Stimulated activated CD4-positive, alpha-beta T cell treated with anti-CD3 and anti-CD28 coated beads, Interleukin-2, amount 100 ng/mL, for 24 hours (primary cell): Measurements from ENCODE around the gene CES4A.
"Not testable (repeated sequence)": the region's sequence is repeated elsewhere in the genome, so short reads cannot be mapped to it uniquely, and the experiment has no call there.

Experiments used
- DNase-seq, 2 donors: peaks; one replicate each; pipeline ENCODE4 v3.0.0-alpha.2; 2020

The CES4A gene

DNA sequence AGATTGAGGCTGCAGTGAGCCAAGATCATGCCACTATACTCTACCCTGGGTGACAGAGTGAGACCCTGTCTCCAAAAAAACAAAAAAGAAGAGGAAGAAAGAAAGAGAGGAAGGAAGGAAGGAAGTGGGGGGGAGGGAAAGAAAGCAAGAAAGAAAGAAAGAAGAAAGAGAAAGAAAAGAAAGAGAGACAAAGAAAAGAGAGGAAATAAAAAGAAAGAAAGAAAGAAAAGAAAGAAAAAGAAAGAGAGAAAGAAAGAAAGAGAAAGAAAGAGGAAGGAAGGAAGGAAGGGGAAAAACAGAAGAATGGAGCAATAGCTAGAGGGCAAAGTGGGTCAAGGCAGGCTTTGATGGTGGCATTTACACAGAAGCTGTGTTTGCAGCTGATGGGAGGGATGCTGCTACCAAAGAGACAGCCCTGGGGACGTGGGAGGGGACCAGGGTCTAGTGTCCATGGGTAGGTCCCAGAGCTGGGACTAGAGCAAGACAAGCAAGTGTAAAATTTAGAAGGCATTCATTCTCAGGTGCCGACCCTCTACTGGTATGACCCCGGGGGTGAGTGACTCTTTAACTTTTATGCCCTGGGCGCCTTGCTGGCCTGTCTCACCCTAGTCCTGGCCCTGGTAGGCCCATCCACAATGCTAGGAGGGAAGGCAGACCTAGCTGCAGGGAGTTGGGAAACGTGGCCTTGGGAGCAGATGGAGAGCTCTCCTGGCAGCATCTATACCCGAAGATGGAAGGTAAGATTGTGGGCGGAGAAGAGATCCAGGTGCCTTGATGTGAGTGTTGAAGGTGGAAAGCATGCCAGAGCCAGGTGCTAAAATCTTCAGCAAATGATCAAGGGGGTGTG is 29.3 kb upstream of the CES4A start:
- DNase-seq = no peak

DNA sequence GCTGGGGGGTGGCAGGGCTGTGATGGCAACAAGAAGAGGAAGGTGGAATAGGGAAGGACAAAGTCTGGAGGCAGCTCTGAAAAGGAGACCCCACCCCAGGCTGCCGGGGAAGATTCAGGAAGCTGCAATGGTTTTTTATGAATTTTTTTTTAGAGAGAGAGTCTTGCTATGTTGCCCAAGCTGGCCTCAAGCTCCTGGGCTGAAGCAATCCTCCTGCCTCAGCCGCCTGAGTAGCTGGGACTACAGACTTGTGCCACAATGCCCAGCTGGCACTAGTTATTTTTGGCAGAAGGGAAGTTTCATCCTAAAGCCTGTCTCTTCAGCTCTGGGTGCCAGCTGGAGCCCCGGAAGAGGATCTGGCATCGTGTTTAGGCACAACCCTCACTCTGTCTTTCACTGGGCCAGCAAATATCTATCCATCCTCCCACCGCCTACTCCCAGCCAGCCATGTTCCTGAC is 28.7 kb upstream of the CES4A start:
- DNase-seq = no peak

DNA sequence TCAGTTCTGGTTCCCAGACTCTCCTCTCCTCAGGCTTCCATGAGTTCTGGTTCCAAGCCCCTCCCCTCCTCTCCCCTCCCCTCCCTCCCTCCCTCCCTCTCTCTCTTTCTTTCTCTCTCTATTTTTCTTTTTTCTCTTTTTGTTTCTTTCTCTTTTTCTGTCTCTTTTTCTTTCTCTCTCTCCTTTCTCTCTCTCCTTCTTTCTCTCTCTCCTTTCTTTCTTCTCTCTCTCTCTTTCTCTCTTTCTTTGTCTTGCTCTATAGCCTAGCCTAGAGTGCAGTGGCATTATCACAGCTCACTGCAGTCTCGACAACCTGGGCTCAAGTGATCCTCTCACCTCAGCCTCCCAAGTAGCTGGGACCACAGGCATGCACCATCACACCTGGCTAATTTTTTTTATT is 28.1 kb upstream of the CES4A start:
- no peak for DNase-seq

DNA sequence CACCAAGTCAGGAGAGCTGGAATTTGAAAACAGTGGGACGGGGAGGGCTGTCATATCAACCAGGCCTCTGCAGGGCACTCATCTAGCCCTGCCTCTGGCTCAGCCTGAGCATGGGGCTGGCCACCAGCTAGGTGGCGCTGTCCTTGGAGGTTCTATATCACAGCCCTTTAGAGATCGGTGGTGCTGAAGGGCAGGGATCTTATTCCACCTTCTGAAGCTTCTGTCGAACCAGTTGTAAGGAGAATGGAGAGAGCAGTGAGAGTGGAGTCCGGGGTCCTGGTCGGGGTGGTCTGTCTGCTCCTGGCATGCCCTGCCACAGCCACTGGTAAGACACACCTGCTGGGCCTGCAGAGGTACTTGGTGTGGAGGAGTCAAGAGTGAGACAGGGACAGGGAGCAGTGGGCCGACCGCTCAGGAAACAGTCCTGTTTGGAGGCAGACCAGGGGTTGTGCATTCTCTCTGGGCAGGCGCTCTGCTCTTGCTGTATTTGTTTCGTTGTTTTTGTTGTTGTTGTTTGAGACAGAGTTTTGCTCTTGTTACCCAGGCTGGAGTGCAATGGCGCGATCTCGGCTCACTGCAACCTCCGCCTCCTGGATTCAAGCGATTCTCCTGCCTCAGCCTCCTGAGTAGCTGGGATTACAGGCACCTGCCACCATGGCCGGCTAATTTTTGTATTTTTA is 27.2 kb upstream of the CES4A start, which contains the start of gene CES3:
CES3 (plus strand) TSS at position 202 of the 680 bp plus-strand sequence; CDS start at position 244, 42 bp downstream.
- peak; percentile 71 to 76 for DNase-seq

DNA sequence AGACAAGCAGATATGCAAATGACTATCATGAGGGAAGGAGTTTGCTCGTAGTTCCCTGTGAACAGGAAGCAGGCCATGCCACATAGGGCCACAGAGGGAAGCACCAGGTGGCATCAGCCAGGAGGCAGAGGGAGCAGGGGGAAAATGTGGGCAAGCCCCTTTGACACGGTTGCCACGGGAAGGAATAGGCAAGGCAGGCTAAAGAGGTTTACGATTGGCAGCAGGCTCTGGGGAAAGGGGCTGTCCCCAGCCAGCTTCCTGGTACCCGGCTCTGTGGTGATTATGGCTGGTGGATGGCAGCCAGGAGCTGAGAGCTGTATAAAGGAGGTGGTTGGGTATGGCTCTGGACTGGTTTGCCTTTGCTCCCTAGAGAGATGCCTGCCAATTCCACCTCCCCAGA is 26.5 kb upstream of the CES4A start:
- no peak for DNase-seq

DNA sequence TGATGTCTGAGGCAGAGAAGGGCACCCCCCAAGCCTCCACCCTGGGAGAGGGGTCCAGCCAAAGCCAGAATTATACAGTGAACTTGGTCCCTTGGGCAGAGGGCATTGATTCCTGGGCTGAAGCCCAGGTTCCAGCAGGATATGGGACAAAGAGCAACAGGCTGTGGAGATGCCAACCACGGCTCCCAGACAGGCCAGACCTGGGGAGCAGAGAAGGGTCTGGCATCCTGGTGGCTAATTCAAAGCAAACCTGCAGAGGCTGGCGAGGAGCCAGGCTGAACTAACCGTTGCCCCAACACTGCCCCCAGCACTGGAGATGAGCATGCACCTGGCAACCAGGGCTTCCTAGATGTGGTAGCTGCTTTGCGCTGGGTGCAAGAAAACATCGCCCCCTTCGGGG is 24.3 kb upstream of the CES4A start:
- no peak for DNase-seq

DNA sequence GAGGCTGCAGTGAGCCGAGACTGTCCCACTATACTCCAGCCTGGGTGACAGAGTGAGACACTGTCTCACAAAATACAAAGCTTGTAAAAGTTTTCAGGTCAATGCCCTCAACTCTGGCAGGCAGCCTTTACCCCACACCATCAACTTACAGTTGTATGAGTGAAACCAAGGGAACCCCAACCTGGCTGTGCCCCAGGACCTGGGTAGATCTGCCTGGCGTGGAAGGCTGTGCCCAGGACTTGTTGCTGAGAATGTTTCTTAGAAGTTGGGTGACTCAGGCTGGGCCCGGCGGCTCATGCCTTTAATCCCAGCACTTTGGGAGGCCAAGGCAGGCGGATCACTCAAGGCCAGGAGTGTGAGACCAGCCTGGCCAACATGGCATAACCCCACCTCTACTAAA is 19.5 kb upstream of the CES4A start:
- no peak for DNase-seq

DNA sequence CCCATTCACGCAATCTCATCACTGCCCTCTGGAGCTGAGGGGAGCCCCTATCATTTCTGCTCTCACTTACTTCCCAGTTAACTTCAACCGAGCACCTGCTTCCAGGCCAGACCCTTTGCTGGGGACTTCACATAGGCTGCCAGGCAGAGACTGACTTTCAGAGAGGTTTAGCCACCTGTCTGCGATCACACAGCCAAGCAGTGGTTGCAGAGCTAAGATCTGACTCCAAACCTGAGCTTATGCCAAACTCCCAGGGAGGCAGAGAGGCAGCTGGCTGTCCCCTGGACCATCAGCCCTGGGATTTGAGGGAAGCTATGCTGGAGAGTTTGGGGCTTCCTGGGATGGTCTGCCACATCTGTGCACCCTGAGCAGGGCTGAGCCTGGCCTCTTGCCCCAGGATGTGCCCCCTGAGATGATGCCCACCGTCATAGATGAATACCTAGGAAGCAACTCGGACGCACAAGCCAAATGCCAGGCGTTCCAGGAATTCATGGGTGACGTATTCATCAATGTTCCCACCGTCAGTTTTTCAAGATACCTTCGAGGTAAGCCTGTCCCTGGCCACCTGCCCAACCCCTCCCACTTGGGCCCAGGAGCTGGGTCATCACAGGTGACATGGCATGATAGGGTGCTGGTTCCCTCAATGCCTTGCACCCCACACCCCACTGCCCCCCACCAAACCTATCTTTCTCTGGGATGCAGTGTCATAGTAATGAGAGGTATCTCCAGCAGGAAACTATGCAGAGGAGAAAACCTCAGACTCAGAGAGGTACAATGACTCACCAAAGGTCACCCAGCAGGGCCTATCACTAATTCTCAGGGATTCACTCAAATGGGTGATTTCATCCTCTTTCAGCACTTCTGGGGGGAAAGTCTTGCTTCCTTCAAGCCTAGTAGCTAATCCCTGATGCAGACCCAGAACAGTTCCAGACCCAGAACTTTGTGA is 17.3 kb upstream of the CES4A start:
- DNase-seq = no peak

DNA sequence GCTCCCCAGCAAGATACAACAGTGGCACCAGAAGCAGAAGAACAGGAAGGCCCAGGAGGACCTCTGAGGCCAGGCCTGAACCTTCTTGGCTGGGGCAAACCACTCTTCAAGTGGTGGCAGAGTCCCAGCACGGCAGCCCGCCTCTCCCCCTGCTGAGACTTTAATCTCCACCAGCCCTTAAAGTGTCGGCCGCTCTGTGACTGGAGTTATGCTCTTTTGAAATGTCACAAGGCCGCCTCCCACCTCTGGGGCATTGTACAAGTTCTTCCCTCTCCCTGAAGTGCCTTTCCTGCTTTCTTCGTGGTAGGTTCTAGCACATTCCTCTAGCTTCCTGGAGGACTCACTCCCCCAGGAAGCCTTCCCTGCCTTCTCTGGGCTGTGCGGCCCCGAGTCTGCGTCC is 15.4 kb upstream of the CES4A start:
- no peak for DNase-seq

DNA sequence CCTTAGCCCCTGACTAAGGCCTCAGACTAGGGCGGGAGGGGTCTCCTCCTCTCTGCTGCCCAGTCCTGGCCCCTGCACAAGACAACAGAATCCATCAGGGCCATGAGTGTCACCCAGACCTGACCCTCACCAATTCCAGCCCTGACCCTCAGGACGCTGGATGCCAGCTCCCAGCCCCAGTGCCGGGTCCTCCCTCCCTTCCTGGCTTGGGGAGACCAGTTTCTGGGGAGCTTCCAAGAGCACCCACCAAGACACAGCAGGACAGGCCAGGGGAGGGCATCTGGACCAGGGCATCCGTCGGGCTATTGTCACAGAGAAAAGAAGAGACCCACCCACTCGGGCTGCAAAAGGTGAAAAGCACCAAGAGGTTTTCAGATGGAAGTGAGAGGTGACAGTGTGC is 14.7 kb upstream of the CES4A start:
- DNase-seq = no peak

DNA sequence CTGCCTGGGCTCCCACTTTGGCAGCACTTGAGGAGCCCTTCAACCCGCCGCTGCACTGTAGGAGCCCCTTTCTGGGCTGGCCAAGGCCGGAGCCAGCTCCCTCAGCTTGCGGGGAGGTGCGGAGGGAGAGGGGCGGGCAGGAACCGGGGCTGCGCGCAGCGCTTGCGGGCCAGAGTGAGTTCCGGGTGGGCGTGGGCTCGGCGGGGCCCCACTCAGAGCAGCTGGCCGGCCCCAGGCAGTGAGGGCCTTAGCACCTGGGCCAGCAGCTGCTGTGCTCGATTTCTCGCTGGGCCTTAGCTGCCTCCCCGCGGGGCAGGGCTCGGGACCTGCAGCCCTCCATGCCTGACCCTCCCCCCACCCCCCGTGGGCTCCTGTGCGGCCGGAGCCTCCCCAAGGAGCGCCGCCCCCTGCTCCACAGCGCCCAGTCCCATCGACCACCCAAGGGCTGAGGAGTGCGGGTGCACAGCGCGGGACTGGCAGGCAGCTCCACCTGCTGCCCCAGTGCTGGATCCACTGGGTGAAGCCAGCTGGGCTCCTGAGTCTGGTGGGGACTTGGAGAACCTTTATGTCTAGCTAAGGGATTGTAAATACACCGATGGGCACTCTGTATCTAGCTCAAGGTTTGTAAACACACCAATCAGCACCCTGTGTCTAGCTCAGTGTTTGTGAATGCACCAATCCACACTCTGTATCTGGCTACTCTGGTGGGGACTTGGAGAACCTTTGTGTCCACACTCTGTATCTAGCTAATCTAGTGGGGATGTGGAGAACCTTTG is 14.0 kb upstream of the CES4A start:
- DNase-seq = not testable (repeated sequence)

DNA sequence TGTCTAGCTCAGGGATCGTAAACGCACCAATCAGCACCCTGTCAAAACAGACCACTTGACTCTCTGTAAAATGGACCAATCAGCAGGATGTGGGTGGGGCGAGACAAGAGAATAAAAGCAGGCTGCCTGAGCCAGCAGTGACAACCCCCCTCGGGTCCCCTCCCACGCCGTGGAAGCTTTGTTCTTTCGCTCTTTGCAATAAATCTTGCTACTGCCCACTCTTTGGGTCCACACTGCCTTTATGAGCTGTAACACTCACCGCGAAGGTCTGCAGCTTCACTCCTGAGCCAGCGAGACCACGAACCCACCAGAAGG is 13.5 kb upstream of the CES4A start:
- peak; percentile 52 to 53 for DNase-seq

DNA sequence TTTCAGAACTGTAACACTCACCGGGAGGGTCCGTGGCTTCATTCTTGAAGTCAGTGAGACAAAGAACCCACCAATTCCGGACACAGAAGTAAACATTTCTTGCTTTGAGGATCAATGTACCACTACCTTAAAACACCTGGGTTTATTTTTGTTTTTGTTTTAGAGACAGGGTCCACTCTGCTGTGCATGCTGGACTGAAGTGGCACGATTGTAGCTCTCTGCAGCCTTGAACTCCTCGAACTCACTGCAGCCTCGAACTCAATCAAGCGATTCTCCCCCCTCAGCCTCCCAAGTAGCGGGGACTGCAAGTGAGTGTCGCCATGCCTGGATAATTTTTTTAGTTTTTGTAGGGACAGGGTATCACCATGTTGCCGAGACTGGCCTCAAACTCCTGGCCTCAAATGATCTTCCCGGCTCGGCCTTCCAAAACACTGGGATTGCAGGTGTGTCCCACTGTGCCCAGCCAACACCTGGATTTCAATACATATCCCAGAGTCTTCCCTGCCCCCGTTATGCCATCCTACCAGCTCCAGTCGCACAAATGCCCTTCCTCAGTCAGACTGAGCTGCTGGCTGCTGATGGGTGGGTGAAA is 13.0 kb upstream of the CES4A start:
- no peak for DNase-seq

DNA sequence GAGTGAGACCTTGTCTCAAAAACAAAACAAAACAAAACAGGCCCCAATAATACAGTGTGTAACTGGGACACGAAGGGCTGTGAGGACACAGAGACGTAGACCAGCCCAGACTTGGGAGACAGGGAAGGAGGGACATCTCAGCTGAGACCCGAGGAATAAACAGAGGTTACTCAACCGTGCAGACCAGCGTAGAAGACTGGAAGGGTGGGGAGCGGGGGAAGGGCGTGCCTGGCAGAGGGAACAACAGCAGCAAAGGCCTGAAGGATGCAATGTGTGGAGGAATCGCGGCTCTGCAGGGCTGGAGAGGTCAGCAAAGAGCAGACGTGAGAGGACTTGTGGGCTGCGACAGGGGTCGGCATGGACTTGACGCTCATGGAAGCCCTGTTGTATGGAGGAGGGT is 11.6 kb upstream of the CES4A start:
- no peak for DNase-seq

DNA sequence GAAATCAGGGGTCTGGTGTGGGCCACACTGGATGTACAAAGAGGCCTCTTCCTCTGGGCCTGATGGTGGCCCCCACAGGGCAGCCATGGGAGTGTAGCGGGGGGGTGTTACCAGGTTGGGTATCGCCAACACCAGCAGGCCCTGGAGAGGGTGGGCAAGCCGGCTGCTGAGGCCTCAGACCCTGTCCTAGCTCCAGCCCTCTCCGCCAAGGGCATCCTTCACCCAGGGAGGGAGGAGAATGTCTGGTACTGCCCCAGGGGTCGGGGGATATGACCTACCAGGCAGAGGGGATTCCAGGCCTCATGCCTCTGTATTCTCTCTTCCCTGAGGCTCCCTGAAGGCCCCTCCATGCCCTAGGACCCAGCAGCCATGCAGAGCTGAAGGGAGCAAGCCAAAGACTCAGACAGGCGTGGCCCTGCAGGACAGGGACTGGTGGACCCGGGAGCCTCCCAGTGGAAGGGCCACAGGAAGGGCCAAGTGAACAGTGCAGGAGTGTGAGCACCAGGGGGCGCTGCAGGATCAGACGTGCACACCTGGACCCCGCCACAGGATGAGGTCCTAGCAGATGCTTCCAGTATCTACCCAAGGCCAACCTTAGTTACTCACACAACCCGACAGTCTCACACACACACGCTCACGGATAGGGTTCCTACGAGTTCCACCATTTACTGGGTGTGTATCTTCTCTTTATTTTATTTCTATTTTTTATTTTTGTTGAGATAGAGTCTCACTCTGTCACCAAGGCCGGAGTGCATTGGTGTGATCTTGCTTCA is 10.9 kb upstream of the CES4A start:
- DNase-seq = peak; percentile 96

DNA sequence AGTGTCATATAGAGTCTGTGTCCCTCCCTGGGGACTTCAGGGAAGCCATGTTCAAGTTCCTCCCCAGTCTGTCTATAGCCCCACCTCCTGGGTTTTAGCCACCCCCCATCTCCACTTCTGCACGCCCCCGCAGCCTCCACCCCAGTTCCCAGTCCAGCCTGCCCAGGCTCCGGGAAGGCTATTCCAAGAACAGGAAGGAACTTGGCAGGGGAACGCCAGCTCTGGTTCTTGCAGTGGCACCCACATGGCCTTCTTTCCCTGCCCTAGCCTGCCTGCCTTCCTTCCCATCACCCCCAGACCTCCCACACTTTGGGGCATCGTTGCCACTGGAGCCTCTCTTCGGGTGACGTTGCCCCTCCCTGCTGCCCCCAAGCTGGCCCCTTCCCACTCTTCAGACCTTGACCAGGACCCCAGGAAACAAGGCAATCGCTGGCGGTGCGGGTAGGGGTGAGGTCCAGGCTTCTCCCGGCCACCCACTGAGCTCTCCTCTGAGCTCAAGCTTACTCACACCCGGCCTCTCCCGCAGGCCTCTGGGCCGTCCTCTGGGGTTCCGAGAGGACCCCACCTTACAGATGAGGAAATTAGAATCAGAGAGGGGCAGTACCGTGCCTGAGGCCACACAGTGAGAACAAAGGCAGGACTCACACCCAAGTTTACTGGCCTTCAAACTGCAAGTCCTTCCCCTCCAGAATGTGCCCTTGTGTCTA is 9.2 kb upstream of the CES4A start:
- DNase-seq = no peak

DNA sequence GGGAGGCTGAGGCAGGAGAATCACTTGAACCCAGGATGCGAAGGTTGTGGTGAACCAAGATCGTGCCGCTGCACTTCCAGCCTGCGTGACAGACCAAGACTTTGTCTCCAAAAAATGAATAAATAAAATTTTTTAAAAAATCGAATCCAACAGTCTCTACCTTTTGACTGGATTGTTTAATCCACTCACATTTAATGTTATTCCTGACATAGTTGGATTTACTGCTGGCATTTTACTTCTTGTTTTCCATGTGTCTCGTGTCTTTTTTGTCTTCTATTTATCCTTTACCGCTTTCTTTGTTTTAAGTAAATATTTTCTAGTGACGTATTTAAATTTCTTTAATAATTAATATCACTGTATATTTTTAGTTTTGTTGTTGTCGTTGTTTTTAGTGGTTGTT is 5.4 kb upstream of the CES4A start:
- no peak for DNase-seq

DNA sequence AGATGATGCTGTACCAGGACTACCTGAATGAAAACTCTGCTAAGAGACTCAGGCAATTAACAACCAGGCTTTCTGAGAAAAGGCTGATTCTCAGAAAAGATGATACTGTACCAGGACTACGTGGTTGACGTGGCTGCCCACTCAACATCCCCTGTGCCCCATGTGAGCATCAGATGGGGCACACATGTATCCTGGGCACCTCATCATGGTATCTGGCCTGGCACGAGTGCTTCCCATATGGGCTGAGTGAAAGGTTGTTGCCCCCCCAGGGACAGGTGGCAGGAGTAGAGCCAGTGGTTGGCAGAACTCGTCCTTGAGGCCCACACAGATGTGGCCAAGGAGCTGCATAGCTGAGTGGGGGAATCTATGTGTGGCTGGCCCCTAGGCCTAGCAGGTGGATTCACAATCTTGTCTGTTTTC is 3.5 kb upstream of the CES4A start:
- peak; percentile 66 to 74 for DNase-seq

DNA sequence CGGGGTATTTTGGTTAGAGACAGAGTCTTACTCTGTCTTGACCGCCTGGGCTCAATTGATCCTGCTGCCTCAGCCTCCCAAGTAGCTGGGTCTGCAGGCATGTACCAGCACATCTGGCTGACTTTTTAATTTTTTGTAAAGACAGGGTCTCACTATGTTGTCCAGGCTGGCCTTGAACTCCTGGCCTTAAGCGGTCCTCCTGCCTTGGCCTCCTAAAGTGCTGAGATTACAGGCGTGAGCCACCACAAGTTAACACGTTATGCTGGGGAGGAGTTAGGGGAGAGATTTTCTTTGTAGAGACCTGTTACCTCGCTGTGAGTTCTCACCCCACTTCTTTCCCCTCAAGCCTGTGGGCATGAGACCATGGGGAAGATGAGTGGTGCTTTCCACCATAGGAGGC is 1.8 kb upstream of the CES4A start:
- no peak for DNase-seq

DNA sequence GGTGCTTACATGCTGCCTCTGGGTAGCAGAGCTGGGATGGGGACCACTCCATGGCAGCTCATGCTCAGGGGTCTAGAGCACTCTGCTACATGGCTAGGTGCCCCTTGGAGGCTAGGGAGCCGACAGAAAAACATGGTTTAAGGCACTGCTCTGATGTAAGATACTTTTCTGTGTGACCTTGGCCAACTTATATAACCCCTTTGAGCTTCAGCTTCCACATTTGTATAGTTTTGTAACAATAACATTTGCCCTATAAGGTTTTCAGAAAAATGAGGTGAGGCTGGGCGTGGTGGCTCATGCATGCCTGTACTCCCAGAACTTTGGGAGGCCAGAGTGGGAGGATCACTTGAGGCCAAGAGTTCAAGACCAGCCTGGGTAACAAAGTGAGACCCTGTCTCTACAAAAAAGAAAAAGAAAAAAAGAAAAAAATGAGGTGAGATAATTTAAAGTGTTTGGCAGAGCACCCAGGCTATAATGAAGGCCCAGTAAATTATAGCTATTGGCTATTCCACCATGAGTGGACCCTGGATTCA is 3.2 kb downstream of the CES4A start:
- DNase-seq = no peak
